Fibroblast of lung (primary cell): ENCODE data around the gene MYO1D. TPM values are rescaled to one million over a fixed set of nuclear protein-coding genes. Genes with fewer than 3 reads are reported as not detected.

Experiments
- DNase-seq, 2 donors: peaks; one replicate each; pipeline versions ENCODE4 v3.0.0 to v3.0.0-alpha.2; 2010; ENCODE audit warnings: low read depth in 2 of 2
- H2AFZ ChIP-seq: 2 replicates; pipeline ENCODE4 v1.5.1; 2012; ENCODE audit warnings: low read length, control low read depth, inconsistent platforms
- H3K27ac ChIP-seq: 2 replicates; pipeline ENCODE4 v1.5.1; 2011; ENCODE audit warnings: low read length, control low read depth; ENCODE audit not compliant: insufficient read depth
- H3K27me3 ChIP-seq: 2 replicates; pipeline ENCODE4 v1.5.1; 2011; ENCODE audit warnings: mild to moderate bottlenecking, low read length; ENCODE audit not compliant: control insufficient read depth, insufficient read depth
- H3K36me3 ChIP-seq: 2 replicates; pipeline ENCODE4 v1.5.1; 2011; ENCODE audit warnings: low read length; ENCODE audit not compliant: control insufficient read depth, insufficient read depth
- H3K4me1 ChIP-seq: 2 replicates; pipeline ENCODE4 v1.5.1; 2011; ENCODE audit warnings: low read length; ENCODE audit not compliant: control insufficient read depth, insufficient read depth; ENCODE audit errors: extremely low read depth
- H3K4me2 ChIP-seq: 2 replicates; pipeline ENCODE4 v1.5.1; 2011; ENCODE audit warnings: low read length, control low read depth; ENCODE audit not compliant: insufficient read depth; ENCODE audit errors: extremely low read depth
- H3K4me3 ChIP-seq, 4 experiments: fragments of 200-600 bp in 1 of 4; sonication (generic) in 1 of 4; replicated peaks in 1 of 4; 2 replicates each; pipeline ENCODE4 v1.5.1; 2011 to 2016; ENCODE audit warnings: low read length in 4 of 4, low read depth in 3 of 4, mild to moderate bottlenecking in 3 of 4, control low read depth in 2 of 4, inconsistent platforms in 1 of 4, mixed read lengths in 1 of 4; ENCODE audit not compliant: insufficient read depth in 1 of 4; ENCODE audit errors: control extremely low read depth in 1 of 4
- H3K79me2 ChIP-seq: 2 replicates; pipeline ENCODE4 v1.5.1; 2012; ENCODE audit warnings: mild to moderate bottlenecking, low read length, inconsistent platforms; ENCODE audit not compliant: control insufficient read depth, insufficient read depth
- H3K9ac ChIP-seq: 2 replicates; pipeline ENCODE4 v1.5.1; 2011; ENCODE audit warnings: mild to moderate bottlenecking, low read length, control low read depth; ENCODE audit not compliant: insufficient read depth
- H3K9me3 ChIP-seq: 2 replicates; pipeline ENCODE4 v1.5.1; 2012; ENCODE audit warnings: low read depth, low read length; ENCODE audit not compliant: control insufficient read depth, insufficient read depth
- H4K20me1 ChIP-seq: 2 replicates; pipeline ENCODE4 v1.5.1; 2011; ENCODE audit warnings: low read length; ENCODE audit not compliant: control insufficient read depth, insufficient read depth; ENCODE audit errors: extremely low read depth
- EZH2 ChIP-seq: IDR thresholded peaks from 2 replicates; pipeline ENCODE4 v1.5.1; 2012; ENCODE audit warnings: low read length, control low read depth, mild to moderate bottlenecking; ENCODE audit errors: missing control alignments
- polyA plus RNA-seq, 2 donors: library from polyadenylated mRNA; depleted of rRNA in 1 of 2; stranded (reverse) in 1 of 2; unstranded in 1 of 2; fragments of >200 nt; gene quantifications; 2 replicates each; pipeline ENCODE4 v1.2.1, GENCODE V29; 2011 to 2012; ENCODE audit warnings: missing spikeins in 1 of 2
- total RNA-seq: library from RNA; depleted of rRNA; stranded (reverse); fragments of >200 nt; gene quantifications from 2 replicates; pipeline ENCODE4 v1.2.1, GENCODE V29; 2014
- TF ChIP-seq, protein P1 (sequence below), 2 donors: IDR thresholded peaks in 1 of 2; conservative IDR thresholded peaks in 1 of 2; 1 replicate in 1 of 2; 2 replicates in 1 of 2; pipeline ENCODE4 v1.5.1; 2011 to 2012; ENCODE audit warnings: low read length in 2 of 2, control low read depth in 1 of 2, inconsistent platforms in 1 of 2, low read depth in 1 of 2, mild to moderate bottlenecking in 1 of 2

MYO1D gene
- total and polyA plus RNA-seq, 2 donors (not counting 1 experiment from before 2014, with no cell fraction given) = 35.0 to 46.6 TPM

DNA sequence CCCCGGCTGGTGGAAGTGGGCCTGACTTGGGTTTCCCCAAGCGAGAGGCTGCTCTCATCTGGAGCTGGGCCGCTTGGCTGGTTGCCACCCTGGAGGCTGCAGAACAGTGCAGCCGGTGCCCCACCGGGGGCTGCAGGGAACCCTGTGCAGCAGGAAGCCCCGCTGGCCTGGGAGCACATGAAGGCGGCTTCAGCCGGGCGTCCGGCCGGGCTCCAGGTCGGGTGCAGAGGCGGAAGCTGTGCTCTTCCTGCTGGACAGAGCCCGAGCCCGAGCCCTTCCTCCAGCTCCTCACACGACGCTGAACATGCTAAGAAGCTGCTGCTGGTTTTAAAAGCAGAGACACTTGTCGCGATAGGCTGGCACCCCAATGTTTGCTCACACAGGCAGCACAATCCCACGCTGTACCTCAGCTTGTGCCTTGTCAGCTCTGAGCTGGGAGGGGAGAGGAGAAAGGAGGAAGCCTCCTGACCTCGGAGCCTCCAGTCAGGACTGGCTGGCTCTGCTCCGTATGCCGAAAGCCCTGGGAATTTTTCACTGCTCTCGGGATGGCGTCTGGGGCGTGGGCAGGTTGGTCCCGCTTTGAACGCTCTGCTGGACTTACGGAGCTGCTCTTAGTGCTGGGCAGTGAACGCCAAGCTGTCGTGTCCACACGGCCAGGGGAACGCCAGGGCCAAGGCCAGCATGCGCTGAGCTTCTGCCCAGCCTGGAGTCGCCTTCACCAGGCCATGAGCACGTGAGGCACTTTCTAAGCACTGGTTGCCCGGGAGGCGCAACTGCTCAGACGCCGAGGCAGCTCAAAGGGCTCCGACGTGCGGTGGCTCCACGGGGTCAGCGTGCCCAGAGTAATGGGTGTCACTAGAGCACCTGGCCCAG is 381.3 kb downstream of the MYO1D start:
- no peak overlapping the region for H3K27ac ChIP-seq
- no peak overlapping the region for H3K9ac ChIP-seq
- peak; percentile 64 to 65 for DNase-seq
- peak overlapping the region; percentile 70 for H3K4me2 ChIP-seq
- H3K27me3 ChIP-seq = no peaks in the 10 kb centered on the region
- no peak overlapping the region for H3K4me3 ChIP-seq
- H3K9me3 ChIP-seq = no peaks in the 10 kb centered on the region
- H3K4me1 ChIP-seq = peaks cover 4% of the 10 kb centered on the region
- no peak for TF ChIP-seq EZH2
- TF ChIP-seq, protein P1, sequence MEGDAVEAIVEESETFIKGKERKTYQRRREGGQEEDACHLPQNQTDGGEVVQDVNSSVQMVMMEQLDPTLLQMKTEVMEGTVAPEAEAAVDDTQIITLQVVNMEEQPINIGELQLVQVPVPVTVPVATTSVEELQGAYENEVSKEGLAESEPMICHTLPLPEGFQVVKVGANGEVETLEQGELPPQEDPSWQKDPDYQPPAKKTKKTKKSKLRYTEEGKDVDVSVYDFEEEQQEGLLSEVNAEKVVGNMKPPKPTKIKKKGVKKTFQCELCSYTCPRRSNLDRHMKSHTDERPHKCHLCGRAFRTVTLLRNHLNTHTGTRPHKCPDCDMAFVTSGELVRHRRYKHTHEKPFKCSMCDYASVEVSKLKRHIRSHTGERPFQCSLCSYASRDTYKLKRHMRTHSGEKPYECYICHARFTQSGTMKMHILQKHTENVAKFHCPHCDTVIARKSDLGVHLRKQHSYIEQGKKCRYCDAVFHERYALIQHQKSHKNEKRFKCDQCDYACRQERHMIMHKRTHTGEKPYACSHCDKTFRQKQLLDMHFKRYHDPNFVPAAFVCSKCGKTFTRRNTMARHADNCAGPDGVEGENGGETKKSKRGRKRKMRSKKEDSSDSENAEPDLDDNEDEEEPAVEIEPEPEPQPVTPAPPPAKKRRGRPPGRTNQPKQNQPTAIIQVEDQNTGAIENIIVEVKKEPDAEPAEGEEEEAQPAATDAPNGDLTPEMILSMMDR (conservative IDR thresholded peaks at IDR 0.05 in 1 of 2, IDR thresholded peaks at IDR 0.05 in 1 of 2; ENCODE audit: low read depth in 1 of 2, low read length in 2 of 2) = no peak
- H3K36me3 ChIP-seq = no peaks in the 10 kb centered on the region
- peak overlapping the region; percentile 72 for H2AFZ ChIP-seq
- no peaks in the 10 kb centered on the region for H4K20me1 ChIP-seq
- H3K79me2 ChIP-seq = no peaks in the 10 kb centered on the region

DNA sequence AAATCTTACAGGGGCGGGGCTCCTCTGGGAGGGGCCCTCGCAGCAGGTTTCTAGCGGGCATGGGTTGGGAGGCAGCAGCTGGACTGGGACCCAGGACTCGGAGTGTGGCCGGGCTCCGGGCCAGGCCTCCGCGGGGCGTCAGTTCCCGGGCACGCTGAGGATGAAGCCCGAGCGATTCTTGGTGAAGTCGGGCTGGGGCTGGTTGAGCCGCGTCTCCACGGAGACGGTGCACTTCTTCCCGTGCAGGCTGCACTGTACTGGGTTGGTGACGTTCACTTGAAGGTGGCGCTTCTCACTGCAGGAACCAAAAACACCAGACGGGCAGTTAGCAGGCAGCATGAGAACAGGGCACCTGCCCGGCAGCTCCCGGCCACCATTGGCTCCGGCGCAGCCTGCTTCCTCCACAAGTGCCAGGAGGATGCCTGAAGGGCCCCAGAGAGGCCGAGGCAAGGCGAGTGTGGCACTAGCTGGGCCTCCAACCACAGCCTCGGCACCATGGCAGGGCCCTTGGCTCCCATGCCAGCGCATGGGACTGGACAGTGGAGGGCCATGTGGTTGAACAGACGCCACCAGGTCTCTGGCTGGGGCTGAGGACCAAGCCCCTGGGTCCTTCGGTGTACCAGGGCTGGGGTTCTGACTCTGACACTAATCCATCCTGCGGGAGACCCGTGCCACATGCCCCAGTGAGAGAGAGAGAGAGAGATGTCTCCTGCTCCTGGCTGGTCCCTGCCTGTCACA is 382.1 kb downstream of the MYO1D start:
- no peak overlapping the region for H3K4me3 ChIP-seq
- no peak overlapping the region for H3K9ac ChIP-seq
- H3K4me2 ChIP-seq = peak overlapping the region; percentile 35
- no peak for TF ChIP-seq EZH2
- TF ChIP-seq, protein P1 (conservative IDR thresholded peaks at IDR 0.05 in 1 of 2, IDR thresholded peaks at IDR 0.05 in 1 of 2; ENCODE audit: low read depth in 1 of 2, low read length in 2 of 2) = no peak
- H3K4me1 ChIP-seq = peaks cover 4% of the 10 kb centered on the region
- no peaks in the 10 kb centered on the region for H3K36me3 ChIP-seq
- H3K27me3 ChIP-seq = no peaks in the 10 kb centered on the region
- no peaks in the 10 kb centered on the region for H4K20me1 ChIP-seq
- no peaks in the 10 kb centered on the region for H3K9me3 ChIP-seq
- H3K27ac ChIP-seq = no peak overlapping the region
- DNase-seq = peak in 1 of 2 donors; percentile 25
- H2AFZ ChIP-seq = no peak overlapping the region
- H3K79me2 ChIP-seq = no peaks in the 10 kb centered on the region

DNA sequence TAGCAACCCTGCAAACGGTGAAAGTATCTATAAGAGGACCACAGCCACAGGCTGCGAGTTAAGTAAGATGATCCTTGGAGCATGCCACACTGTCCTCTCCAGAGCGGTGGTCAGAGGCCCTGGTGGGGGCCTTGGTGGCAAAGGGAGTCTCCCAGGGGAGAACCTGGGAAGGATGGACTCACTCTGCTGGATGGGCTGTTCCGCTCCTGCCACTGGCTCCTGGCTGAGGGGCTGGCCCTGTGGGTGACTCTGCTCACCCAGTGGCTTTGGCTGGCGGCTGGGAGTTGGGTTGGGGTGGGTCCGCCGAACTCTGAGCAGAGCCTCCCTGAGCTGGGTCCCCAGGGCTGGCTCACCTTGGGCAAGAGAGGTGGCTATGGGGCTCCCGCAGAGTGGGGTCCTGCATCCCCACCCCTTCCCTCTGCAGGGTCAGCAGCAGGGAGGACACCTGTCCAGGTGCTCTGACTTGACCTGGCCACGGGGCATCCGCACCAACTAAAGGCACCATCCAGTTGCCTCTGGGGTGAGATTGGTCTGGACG is 382.9 kb downstream of the MYO1D start:
- H3K9ac ChIP-seq = no peak overlapping the region
- no peaks in the 10 kb centered on the region for H3K9me3 ChIP-seq

More for the DNA sequence above, 382.9 kb downstream of the MYO1D start:
- Histone ChIP-seq H3K27ac (no peak overlapping the region), H3K27me3 (no peaks in the 10 kb centered on the region), H3K79me2 (no peaks in the 10 kb centered on the region), H3K4me1 (peaks cover 4% of the 10 kb centered on the region), H3K4me2 (no peak overlapping the region), H4K20me1 (no peaks in the 10 kb centered on the region), H3K4me3 (no peak overlapping the region), H2AFZ (no peak overlapping the region), H3K36me3 (no peaks in the 10 kb centered on the region)
- no peak for TF ChIP-seq EZH2
- TF ChIP-seq, protein P1 (conservative IDR thresholded peaks at IDR 0.05 in 1 of 2, IDR thresholded peaks at IDR 0.05 in 1 of 2; ENCODE audit: low read depth in 1 of 2, low read length in 2 of 2) = no peak
- no peak for DNase-seq
